Endodermal cell (in vitro differentiated cells): ENCODE data around the gene SRPRB. TPM values are rescaled to one million over a fixed set of nuclear protein-coding genes. Genes with fewer than 3 reads are reported as not detected.
A peak's percentile ranks its signal among the peaks of the same experiment; 100 is the strongest.

ENCODE experiments used
- DNase-seq: peaks from one replicate; pipeline ENCODE4 v3.0.0-alpha.2; 2017
- H3K27ac ChIP-seq: 2 replicates; pipeline ENCODE4 v1.5.1; 2013; ENCODE audit warnings: mild to moderate bottlenecking, low read depth, low read length, moderate library complexity
- H3K27me3 ChIP-seq: 2 replicates; pipeline ENCODE4 v1.6.1; 2013; ENCODE audit warnings: mild to moderate bottlenecking, low read length, moderate library complexity; ENCODE audit not compliant: insufficient read depth, control insufficient read depth, poor library complexity, severe bottlenecking
- H3K36me3 ChIP-seq: 2 replicates; pipeline ENCODE4 v1.7.0; 2013; ENCODE audit warnings: mild to moderate bottlenecking, low read length, moderate library complexity; ENCODE audit not compliant: control insufficient read depth, insufficient read depth
- H3K4me1 ChIP-seq: one replicate; pipeline ENCODE4 v1.7.0; 2013; ENCODE audit warnings: low read length; ENCODE audit not compliant: control insufficient read depth, insufficient read depth
- H3K4me3 ChIP-seq: 2 replicates; pipeline ENCODE4 v1.5.1; 2013; ENCODE audit warnings: mild to moderate bottlenecking, low read length, moderate library complexity
- H3K9ac ChIP-seq: 2 replicates; pipeline ENCODE4 v1.6.1; 2013; ENCODE audit warnings: mild to moderate bottlenecking, low read length, moderate library complexity; ENCODE audit not compliant: poor library complexity, severe bottlenecking; ENCODE audit errors: extremely low read depth
- H3K9me3 ChIP-seq: 2 replicates; pipeline ENCODE4 v1.6.1; 2013; ENCODE audit warnings: mild to moderate bottlenecking, low read length, moderate library complexity; ENCODE audit not compliant: control insufficient read depth
- H3K27ac Mint-ChIP-seq: 2 replicates; pipeline ENCODE4 v1.8.0; 2020; ENCODE audit warnings: mixed read lengths
- H3K27me3 Mint-ChIP-seq: 2 replicates; pipeline ENCODE4 v1.8.0; 2021; ENCODE audit warnings: mild to moderate bottlenecking, mixed read lengths; ENCODE audit not compliant: insufficient read depth
- H3K36me3 Mint-ChIP-seq: 2 replicates; pipeline ENCODE4 v1.8.0; 2020; ENCODE audit warnings: low read depth, mixed read lengths
- H3K4me1 Mint-ChIP-seq: 2 replicates; pipeline ENCODE4 v1.8.0; 2020; ENCODE audit warnings: mixed read lengths
- H3K4me3 Mint-ChIP-seq: 2 replicates; pipeline ENCODE4 v1.8.0; 2020; ENCODE audit warnings: mild to moderate bottlenecking, moderate library complexity, mixed read lengths
- H3K9me3 Mint-ChIP-seq: 2 replicates; pipeline ENCODE4 v1.8.0; 2020; ENCODE audit warnings: mild to moderate bottlenecking, mixed read lengths
- CTCF ChIP-seq: fragments of 200-600 bp; sonication (generic); conservative IDR thresholded peaks from 2 replicates; pipeline ENCODE4 v1.5.0; 2021; ENCODE audit warnings: antibody characterized with exemption, mild to moderate bottlenecking
- WGBS, 2 experiments: methylation state at CpG; one replicate each; pipeline versions ENCODE4 v1.1.5 to v1.1.7; 2013; ENCODE audit warnings: missing lambda C conversion rate in 2 of 2, mixed read lengths in 1 of 2; ENCODE audit not compliant: insufficient coverage in 1 of 2, insufficient read length in 1 of 2; 5-methylcytosine and 5-hydroxymethylcytosine counted together
- long read RNA-seq, 4 experiments: library from polyadenylated mRNA in 2 of 4; library from RNA in 1 of 4; library from capped mRNA in 1 of 4; stranded (forward) in 3 of 4; unstranded in 1 of 4; transcript quantifications; one replicate each; pipeline ENCODE4 v2.0.0, GENCODE V29; 2020 to 2021; ENCODE audit warnings: inconsistent platforms in 1 of 4
- polyA plus RNA-seq, 2 experiments: library from polyadenylated mRNA; stranded (reverse); fragments of 50-300 nt; gene quantifications; one replicate each; pipeline ENCODE4 v1.2.3, GENCODE V29; 2013
- total RNA-seq, 2 donors: library from RNA; stranded (reverse); fragmentation: NEBNext Ultra II Directional in 1 of 2; extraction: Animal tissue kit (Norgen Biotek cat#: 25700) in 1 of 2; gene quantifications; 2 replicates in 1 of 2; 3 replicates in 1 of 2; pipeline ENCODE4 v1.2.1, GENCODE V29; 2021

Gene SRPRB
- total RNA-seq, result 10 to 100 TPM; 26.1 to 33.6 TPM
- polyA plus RNA-seq (2013, experiment 1 of 2), result 29.0 TPM
- 27.4 TPM for polyA plus RNA-seq (2013, experiment 2 of 2)
- long read RNA-seq, experiment 1, partial matches to known transcripts, result 9 of 9 reads
- long read RNA-seq, experiment 1, other reads (novel, unspliced or antisense), result 0 of 9 reads
- long read RNA-seq, experiment 2, partial matches to known transcripts, result 42 of 45 reads
- long read RNA-seq, experiment 2, other reads (novel, unspliced or antisense), result 3 of 45 reads
- long read RNA-seq, experiment 3, partial matches to known transcripts, result 174 of 178 reads
- long read RNA-seq, experiment 3, other reads (novel, unspliced or antisense), result 4 of 178 reads
- long read RNA-seq, experiment 4, partial matches to known transcripts, result 12 of 14 reads
- long read RNA-seq, experiment 4, other reads (novel, unspliced or antisense), result 2 of 14 reads

- H3K9ac ChIP-seq, result peak within 1 kb of the TSS; percentile 71
- no peak for TF ChIP-seq CTCF
- H3K27me3 Mint-ChIP-seq, result peaks cover 16% of the 10 kb centered on the region
- no peaks in the 10 kb centered on the region for H3K9me3 Mint-ChIP-seq
- peaks cover 23% of the 10 kb centered on the region for H3K36me3 Mint-ChIP-seq
- peak within 1 kb of the TSS; percentile 85 for H3K4me3 ChIP-seq
- DNase-seq, result peak; percentile 97
- H3K4me1 Mint-ChIP-seq, result peaks cover 8% of the 10 kb centered on the region
- 0 to 1% methylated on average over 35 to 53 of the region's 53 CpGs for WGBS, 2 experiments
- H3K27me3 ChIP-seq, result peaks cover 21% of the 10 kb centered on the region
- H3K4me3 Mint-ChIP-seq, result peak within 1 kb of the TSS; percentile 90
- no peak within 1 kb of the TSS for H3K27ac ChIP-seq
- H3K36me3 ChIP-seq, result peaks cover 31% of the 10 kb centered on the region
- H3K9me3 ChIP-seq, result no peaks in the 10 kb centered on the region
- H3K27ac Mint-ChIP-seq, result peak within 1 kb of the TSS; percentile 92
- no peaks in the 10 kb centered on the region for H3K4me1 ChIP-seq
Measured at GRCh38 chr3:133805702-133806475, at the start of gene SRPRB. TSS of gene SRPRB (plus strand) at chr3:133805815. CDS start at chr3:133805849, 34 bp downstream.

- no peak for TF ChIP-seq CTCF
- Mint-ChIP-seq H3K9me3 (no peaks in the 10 kb centered on the region), H3K4me1 (peaks cover 18% of the 10 kb centered on the region), H3K36me3 (no peaks in the 10 kb centered on the region), H3K4me3 (no peak overlapping the region), H3K27me3 (no peaks in the 10 kb centered on the region), H3K27ac (no peak overlapping the region)
- DNase-seq, result no peak
- no peaks in the 10 kb centered on the region for H3K27me3 ChIP-seq
- H3K4me1 ChIP-seq, result no peaks in the 10 kb centered on the region
- H3K4me3 ChIP-seq, result no peak overlapping the region
- WGBS, 2 experiments, result 90 to 96% methylated on average over 5 to 20 of the region's 20 CpGs
- no peak overlapping the region for H3K9ac ChIP-seq
- H3K27ac ChIP-seq, result no peak overlapping the region
- H3K9me3 ChIP-seq, result no peaks in the 10 kb centered on the region
- no peaks in the 10 kb centered on the region for H3K36me3 ChIP-seq
Measured at GRCh38 chr3:133756716-133757694, 48.6 kb upstream of the SRPRB start.
